AG09319 (cell line): ENCODE results near the gene FBLN7.

ENCODE experiments used
- DNase-seq: peaks from one replicate; pipeline ENCODE4 v3.0.0-alpha.2; 2010; ENCODE audit warnings: low read depth; ENCODE audit errors: extremely low read depth
- TF ChIP-seq, protein P1 (sequence below): IDR thresholded peaks from 2 replicates; pipeline ENCODE4 v1.5.1; 2011; ENCODE audit warnings: low read depth, mild to moderate bottlenecking, inconsistent platforms, low read length, moderate library complexity

The FBLN7 gene

DNA sequence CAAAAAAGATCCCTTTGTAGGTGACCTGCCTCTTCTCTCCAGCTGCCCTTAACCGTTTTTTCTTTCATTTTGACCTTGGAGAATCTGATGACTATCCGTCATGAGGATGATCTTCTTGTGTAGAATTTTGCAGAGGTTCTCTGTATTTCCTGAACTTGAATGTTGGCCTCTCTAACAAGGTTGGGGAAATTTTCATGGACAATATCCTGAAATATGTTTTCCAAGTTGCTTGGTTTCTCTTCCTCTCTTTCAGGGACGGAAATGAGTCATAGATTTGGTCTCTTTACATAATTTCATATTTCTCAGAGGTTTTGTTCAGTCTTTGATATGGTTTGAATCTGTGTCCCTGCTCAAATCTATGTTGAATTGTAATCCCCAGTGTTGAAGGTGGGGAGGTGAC, 82.6 kb downstream of the FBLN7 start:
- DNase-seq, result no peak
- TF ChIP-seq, protein P1, sequence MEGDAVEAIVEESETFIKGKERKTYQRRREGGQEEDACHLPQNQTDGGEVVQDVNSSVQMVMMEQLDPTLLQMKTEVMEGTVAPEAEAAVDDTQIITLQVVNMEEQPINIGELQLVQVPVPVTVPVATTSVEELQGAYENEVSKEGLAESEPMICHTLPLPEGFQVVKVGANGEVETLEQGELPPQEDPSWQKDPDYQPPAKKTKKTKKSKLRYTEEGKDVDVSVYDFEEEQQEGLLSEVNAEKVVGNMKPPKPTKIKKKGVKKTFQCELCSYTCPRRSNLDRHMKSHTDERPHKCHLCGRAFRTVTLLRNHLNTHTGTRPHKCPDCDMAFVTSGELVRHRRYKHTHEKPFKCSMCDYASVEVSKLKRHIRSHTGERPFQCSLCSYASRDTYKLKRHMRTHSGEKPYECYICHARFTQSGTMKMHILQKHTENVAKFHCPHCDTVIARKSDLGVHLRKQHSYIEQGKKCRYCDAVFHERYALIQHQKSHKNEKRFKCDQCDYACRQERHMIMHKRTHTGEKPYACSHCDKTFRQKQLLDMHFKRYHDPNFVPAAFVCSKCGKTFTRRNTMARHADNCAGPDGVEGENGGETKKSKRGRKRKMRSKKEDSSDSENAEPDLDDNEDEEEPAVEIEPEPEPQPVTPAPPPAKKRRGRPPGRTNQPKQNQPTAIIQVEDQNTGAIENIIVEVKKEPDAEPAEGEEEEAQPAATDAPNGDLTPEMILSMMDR, result no peak

DNA sequence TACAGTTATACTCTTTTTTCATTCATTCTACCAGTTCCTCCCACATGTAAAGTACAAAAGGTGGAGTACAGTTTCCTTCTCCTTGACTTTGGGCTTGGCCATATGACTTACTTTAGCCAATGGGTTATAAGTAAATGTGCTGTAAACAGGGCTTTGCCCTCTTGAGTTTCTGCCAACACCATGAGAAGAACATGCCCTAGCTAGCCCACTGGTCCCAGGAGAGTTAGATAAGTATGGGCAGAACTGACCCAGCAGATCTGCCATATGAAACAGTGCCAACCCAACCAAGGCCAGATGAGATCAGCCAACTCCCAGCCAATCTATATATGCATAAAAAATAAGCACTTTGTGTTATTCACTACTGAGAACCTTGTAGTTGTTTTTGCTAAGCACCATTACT, 91.2 kb downstream of the FBLN7 start:
- TF ChIP-seq, protein P1, result no peak

DNA sequence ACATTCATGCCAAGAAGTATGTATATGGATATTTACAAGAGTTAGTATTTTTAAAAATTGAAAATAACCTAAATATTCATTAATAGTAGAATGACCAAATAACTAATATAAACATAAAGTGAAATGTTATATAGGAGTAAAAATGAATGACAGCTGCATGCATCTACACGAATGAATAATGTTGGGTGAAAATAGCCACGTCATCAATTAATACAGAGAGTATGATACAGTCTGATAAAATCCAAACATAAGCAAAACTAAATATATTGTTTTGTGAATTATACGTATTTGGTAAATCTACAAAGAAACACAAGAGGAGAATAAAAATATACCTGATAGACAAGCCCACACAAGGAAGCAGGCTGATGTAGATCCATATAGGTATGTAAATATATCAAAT, 92.2 kb downstream of the FBLN7 start:
- DNase-seq, result no peak
- TF ChIP-seq, protein P1, result no peak

More for the DNA sequence above, 91.2 kb downstream of the FBLN7 start:
- no peak for DNase-seq
